GM19467 (cell line): ENCODE measurements around the gene UBR1.
"Not testable (repeated sequence)": the region's sequence is repeated elsewhere in the genome, so short reads cannot be mapped to it uniquely, and the experiment has no call there.

Experiments used
- ATAC-seq: cut with Tn5 transposase; IDR thresholded peaks from one replicate; pipeline ENCODE4 v1.9.1; 2021; ENCODE audit warnings: mild to moderate bottlenecking, moderate library complexity; ENCODE audit not compliant: unreplicated experiment

Gene UBR1

DNA sequence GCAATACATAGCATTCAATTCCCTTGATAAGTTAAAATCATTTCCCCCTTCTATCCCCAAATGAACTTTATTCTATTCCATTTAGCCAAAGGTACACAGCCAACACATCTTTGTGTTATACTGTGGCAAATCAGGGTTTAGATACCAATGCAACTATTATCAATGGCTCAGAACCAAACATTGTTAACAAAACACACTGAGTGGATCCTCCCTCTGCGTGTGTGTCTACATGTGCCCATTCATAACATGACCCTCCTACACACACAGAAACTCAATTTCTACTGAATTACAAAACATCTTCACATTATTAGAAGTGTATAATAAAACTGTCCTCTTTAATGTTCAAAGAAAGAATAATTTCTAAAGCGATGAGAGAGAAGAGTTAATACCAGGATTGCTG is 186.5 kb downstream of the UBR1 start:
- no peak for ATAC-seq

DNA sequence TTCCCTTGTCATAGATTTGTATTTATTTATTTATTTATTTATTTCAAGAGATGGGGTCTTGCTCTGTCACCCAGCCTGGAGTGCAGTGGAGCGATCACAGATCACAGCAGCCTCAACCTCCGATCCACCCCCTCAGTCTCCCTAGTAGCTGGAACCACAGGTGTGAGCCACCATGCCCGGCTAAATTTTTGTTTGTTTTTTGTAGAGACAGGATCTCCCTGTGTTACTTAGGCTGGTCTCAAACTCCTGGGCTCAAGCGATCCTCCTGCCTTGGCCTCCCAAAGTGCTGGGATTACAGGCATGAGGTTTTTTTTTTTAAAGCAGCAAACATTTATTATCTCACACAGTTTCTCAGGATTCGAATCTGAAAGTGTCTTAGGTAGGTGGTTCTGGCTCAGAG is 187.8 kb downstream of the UBR1 start:
- no peak for ATAC-seq

DNA sequence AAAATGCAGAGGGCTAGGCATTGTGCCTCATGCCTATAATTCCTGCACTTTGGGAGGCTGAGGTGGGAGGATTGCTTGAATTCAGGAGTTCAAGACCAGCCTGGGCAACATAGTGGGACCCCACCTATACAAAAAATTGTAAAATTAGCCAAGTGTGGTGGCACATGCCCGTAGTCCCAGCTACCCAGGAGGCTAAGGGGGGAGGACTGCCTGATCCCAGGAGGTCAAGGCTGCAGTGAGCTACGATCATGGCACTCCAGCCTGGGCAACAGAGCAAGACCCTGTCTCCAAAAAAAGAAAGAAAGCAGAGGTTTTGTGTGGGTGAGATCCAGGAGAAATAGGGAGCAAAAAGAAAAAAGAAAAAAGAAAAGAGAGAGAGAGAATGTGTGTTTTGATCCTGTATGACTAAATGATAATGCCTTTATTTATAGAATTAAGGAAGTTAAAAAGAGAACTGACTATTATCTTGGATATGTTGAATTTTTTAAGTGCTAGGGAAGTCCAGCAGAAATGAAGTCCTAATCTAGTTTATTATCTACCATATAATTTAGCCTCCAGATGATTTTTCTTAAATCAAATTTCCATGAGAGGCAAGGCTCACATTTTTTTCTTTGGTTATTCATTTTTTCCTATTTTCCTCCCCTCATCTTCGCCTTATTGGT is 190.1 kb downstream of the UBR1 start:
- no peak for ATAC-seq

DNA sequence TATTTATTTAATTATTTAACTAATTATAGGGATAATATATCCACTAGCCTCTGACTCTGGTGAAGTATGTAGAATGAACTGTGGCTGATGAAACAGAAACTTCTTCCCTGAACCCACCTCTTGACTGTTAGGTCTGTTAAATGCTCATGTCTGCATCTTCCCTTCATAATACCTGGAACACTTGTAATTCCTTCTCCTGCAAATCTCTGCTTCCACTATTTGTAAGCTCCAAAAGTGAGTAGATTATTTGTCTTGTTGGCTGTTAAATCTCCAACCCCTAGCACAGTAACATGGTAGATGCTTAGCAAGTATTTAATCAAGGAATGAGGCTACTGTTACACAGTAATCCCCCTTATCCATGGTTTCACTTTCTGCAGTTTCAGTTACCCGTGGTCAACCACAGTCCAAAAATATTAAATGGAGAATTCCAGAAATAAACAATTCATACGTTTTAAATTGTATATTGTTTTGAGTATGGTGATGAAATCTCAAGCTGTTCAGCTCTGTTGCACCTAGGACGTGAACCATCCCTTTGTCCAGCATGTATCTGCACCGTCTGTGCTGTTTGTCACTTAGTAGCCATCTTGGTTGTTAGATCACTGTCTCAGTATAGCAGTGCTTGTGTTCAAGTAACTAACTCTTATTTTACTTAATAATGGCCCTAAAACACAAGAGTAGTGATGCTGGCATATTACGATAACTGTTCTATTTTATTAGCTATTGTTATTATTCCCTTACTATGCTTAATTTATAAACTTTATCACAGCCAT is 190.9 kb downstream of the UBR1 start:
- no peak for ATAC-seq

DNA sequence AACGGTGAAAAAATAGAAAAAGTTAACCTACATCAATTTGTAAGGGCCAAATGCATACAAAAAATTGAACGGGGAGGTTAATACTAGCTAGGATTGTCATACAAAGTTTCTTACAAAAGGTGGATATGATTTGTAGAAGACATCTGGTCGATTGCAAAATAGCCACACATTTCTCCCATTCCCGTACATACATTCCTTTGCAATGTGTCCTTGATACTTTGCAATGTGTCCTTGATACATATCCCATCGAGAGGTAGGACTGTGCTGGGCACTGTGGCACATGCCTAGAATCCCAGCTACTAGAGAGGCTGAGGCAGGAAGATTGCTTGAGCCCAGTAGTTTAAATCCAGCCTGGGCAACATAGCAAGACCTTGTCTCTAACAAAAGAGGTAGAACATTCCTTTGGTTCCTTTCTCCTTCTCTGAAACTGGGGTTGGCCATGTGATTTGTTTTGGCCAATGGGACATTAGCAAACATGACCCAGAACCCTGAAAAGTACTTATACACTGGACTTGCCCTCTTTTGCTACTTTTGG is 194.7 kb downstream of the UBR1 start:
- ATAC-seq: no peak

DNA sequence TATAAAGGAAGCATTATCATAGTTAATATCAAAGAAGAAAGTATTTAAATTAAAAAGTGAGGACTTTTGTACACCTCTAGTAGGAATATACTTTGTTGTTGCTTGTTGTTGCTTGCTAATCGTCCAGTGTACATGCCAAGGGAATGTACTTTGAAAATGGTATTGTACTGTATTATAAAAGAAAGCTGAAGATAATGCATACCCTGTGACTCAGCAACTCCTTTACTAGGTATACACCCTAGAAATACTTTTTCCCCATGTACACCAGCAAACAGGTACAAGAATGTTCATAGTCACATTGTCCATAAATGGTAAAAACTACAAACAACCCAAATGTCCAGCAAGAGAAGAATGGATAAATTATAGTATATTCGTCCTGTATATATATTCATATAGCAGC is 197.3 kb downstream of the UBR1 start:
- ATAC-seq: no peak

DNA sequence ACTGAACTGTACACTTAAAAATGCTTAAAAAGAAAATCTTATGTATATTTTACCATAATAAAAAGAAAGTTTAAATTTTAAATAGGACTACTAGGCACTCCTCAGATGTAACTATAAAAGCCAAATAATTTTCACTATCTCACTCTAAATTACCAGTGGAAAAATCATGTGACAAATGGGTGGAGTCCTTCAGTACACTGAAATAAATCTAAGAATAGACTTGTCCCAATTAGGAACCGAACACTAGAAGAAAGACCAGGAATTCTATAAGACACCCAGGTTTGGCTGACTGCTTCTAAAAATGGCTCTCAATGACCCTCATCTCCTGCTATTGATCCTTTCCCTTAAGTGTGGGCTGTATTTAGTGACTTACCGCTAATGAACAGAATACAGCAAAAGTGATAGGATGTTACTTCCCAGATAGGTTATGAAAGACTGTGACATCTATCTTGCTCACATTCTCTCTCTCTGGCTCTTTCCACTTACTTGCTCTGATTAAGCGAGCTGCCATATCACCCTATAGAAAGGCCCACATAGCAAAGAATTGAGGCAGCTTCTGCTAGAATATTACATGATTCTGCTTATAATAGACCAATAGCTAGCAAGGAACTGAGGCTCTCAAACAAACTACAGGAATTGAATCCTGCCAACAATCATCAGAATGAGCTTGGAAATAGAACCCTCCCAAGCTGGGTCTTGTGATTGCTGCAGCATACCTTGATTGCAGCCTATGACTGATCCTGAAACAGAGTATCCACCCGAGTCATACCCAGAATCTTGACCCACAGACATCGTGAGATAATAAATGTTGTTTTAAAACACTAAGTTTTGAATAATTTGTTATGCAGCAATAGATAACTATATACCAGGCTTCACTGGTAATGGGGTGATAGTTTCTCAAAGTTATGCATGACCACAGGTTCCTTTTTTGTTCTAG is 202.2 kb downstream of the UBR1 start:
- no peak for ATAC-seq

DNA sequence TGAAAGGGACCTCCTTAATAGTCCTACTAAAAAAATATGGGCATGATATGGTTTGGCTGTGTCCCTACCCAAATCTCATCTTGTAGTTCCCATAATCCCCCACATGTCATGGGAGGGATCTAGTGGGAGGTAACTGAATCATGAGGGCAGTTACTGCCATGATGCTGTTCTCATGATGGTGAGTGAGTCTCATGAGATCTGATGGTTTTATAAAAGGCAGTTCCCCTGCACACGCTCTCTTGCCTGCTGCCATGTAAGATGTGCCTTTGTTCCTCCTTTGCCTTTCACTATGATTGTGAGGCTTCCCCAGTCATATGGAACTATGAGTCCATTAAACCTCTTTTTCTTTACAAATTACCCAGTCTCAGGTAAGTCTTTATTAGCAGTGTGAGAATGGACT is 211.9 kb downstream of the UBR1 start:
- ATAC-seq: not testable (repeated sequence)
